OCI-LY3 (cell line): ENCODE data around the gene ISX.
A peak's percentile ranks its signal among the peaks of the same experiment; 100 is the strongest.
"Not testable (repeated sequence)": the region's sequence is repeated elsewhere in the genome, so short reads cannot be mapped to it uniquely, and the experiment has no call there.

Experiments used
- H2AFZ ChIP-seq: fragments of 200-600, 300-600 bp; shearing (Covaris generic); 2 replicates; pipeline ENCODE4 v1.6.0; 2014; ENCODE audit warnings: antibody characterized with exemption, low read depth, low read length
- H3K27ac ChIP-seq: fragments of 200-600, 300-600 bp; sonication (generic); 2 replicates; pipeline ENCODE4 v1.5.1; 2014; ENCODE audit warnings: mild to moderate bottlenecking, low read length, moderate library complexity, mixed read lengths
- H3K27me3 ChIP-seq: fragments of 200-600, 300-600 bp; sonication (generic); 2 replicates; pipeline ENCODE4 v1.6.1; 2014; ENCODE audit warnings: low read depth, low read length, mixed read lengths
- H3K36me3 ChIP-seq: fragments of 200-600, 300-600 bp; sonication (generic); replicated peaks from 2 replicates; pipeline ENCODE3; 2014; ENCODE audit warnings: low read depth, low read length, mixed read lengths
- H3K4me1 ChIP-seq: fragments of 300-600, 200-600 bp; sonication (generic); 2 replicates; pipeline ENCODE4 v1.6.1; 2014; ENCODE audit warnings: low read length, mixed read lengths
- H3K4me2 ChIP-seq: fragments of 200-600, 300-600 bp; sonication (generic); 2 replicates; pipeline ENCODE4 v1.6.1; 2014; ENCODE audit warnings: low read length, mixed read lengths
- H3K4me3 ChIP-seq: fragments of 300-600, 200-600 bp; sonication (generic); 2 replicates; pipeline ENCODE4 v1.5.1; 2014; ENCODE audit warnings: antibody characterized with exemption, mild to moderate bottlenecking, low read length, moderate library complexity
- H3K79me2 ChIP-seq: fragments of 300-600, 200-600 bp; shearing (Covaris generic); 2 replicates; pipeline ENCODE4 v1.6.1; 2014; ENCODE audit warnings: mild to moderate bottlenecking, low read length, mixed read lengths
- H3K9ac ChIP-seq: fragments of 300-600, 200-600 bp; shearing (Covaris generic); 2 replicates; pipeline ENCODE4 v1.6.0; 2014; ENCODE audit warnings: mild to moderate bottlenecking, low read length, moderate library complexity
- H3K9me3 ChIP-seq: fragments of 200-600, 300-600 bp; shearing (Covaris generic); 2 replicates; pipeline ENCODE4 v1.6.1; 2014; ENCODE audit warnings: low read length, mixed read lengths; ENCODE audit not compliant: insufficient read depth
- H4K20me1 ChIP-seq: fragments of 200-600, 300-600 bp; sonication (generic); 2 replicates; pipeline ENCODE4 v1.6.1; 2016; ENCODE audit warnings: low read length, mixed read lengths; ENCODE audit not compliant: insufficient read depth
- EZH2phosphoT487 ChIP-seq: fragments of 200-600 bp; shearing (Covaris generic); IDR thresholded peaks from 2 replicates; pipeline ENCODE4 v1.6.1; 2018; ENCODE audit warnings: antibody characterized with exemption, mixed run types, low read depth
- TF ChIP-seq, protein P1 (sequence below): fragments of 200-600, 300-600 bp; sonication (generic); IDR thresholded peaks from 2 replicates; pipeline ENCODE4 v1.5.1; 2014; ENCODE audit warnings: antibody characterized with exemption, low read length, low read depth

The ISX gene

DNA sequence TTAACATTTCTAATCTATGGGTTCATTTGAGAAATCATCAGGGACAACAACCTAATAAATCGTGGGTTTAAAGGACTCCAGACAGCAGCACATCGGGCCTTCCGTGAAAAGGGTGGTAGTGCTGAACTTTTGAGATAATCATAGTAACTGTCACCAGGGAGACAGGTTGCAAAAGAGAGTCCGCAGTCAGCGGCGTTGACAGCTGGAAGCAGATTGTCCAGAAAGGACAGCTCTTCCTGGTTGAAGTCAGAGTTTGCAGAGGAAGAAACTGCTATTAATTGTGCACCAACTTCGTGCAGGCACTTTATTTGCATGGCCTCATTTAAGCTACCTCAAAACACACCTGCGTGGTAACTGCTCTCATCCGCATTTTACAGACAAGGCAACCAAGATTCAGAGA lies 20.5 kb upstream of the ISX start:
- no peak for TF ChIP-seq EZH2phosphoT487
- TF ChIP-seq, protein P1, sequence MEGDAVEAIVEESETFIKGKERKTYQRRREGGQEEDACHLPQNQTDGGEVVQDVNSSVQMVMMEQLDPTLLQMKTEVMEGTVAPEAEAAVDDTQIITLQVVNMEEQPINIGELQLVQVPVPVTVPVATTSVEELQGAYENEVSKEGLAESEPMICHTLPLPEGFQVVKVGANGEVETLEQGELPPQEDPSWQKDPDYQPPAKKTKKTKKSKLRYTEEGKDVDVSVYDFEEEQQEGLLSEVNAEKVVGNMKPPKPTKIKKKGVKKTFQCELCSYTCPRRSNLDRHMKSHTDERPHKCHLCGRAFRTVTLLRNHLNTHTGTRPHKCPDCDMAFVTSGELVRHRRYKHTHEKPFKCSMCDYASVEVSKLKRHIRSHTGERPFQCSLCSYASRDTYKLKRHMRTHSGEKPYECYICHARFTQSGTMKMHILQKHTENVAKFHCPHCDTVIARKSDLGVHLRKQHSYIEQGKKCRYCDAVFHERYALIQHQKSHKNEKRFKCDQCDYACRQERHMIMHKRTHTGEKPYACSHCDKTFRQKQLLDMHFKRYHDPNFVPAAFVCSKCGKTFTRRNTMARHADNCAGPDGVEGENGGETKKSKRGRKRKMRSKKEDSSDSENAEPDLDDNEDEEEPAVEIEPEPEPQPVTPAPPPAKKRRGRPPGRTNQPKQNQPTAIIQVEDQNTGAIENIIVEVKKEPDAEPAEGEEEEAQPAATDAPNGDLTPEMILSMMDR: no peak
- Histone ChIP-seq H4K20me1 (no peaks in the 10 kb centered on the region), H3K9ac (no peak overlapping the region), H3K4me1 (peaks cover 18% of the 10 kb centered on the region; the same call in 1 of the 2 replicates), H3K27me3 (peaks cover 33% of the 10 kb centered on the region), H2AFZ (no peak overlapping the region), H3K9me3 (no peaks in the 10 kb centered on the region), H3K79me2 (no peaks in the 10 kb centered on the region), H3K27ac (no peak overlapping the region), H3K36me3 (peaks cover 3% of the 10 kb centered on the region), H3K4me2 (no peak overlapping the region), H3K4me3 (no peak overlapping the region)

DNA sequence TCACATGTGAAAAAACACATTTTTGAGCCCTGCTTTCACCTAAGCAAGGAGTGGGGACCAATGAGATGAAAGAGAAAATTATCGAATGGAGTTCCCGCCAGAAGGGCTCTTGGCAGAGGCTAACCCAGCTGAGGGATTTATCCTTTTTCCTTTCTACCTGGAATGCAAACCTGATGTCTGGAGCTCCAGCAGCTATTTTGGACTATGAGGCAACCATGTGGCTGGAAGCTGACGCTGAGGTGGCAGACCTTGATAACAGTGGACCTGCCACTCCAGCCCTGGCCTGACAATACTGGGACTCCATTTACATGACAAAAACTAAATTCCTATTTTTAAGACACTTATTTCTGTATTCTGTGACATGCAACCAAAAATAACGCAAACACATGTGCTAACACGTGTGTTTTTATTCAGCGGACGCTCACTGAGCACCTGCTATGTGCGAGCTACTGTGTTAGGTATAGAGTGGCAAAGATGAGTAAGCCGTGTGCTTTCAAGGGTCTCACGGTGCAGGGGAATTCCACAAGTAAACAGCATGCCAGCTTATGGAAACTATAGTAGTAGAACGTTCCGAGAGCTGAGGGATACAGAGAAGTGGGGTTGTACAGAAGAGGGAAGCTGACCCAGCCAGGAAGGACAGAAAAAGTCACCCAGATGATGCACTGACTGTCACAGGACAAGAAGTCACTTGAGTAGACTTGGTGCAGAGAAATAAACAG lies 19.1 kb upstream of the ISX start:
- Histone ChIP-seq H3K9me3 (no peaks in the 10 kb centered on the region), H3K36me3 (peaks cover 3% of the 10 kb centered on the region), H3K79me2 (no peaks in the 10 kb centered on the region), H3K4me3 (no peak overlapping the region), H3K9ac (no peak overlapping the region), H3K4me1 (peaks cover 19% of the 10 kb centered on the region; the same call in 1 of the 2 replicates), H3K27ac (no peak overlapping the region), H3K27me3 (peaks cover 33% of the 10 kb centered on the region), H4K20me1 (no peaks in the 10 kb centered on the region), H2AFZ (no peak overlapping the region), H3K4me2 (peak overlapping the region; percentile 5; the same call in 1 of the 2 replicates)
- TF ChIP-seq EZH2phosphoT487: no peak
- TF ChIP-seq, protein P1: no peak

DNA sequence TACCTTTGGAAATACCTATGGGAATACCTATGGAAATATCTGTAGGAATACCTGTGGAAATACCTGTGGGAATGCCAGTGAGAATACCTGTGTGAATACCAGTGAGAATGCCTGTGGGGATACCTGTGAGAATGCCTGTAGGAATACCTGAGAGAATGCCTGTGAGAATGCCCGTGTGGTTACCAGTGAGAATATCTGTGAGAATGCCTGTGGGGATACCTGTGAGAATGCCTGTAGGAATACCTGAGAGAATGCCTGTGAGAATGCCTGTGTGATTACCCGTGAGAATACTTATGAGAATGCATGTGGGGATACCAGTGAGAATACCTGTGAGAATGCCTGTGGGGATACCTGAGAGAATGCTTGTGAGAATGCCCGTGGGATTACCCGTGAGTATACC lies 15.9 kb upstream of the ISX start:
- not testable (repeated sequence) for H3K4me3 ChIP-seq, H3K27ac ChIP-seq, H2AFZ ChIP-seq, H3K9ac ChIP-seq, H3K9me3 ChIP-seq, H4K20me1 ChIP-seq, H3K4me2 ChIP-seq, H3K36me3 ChIP-seq, H3K79me2 ChIP-seq
- Histone ChIP-seq H3K27me3 (peaks cover 32% of the 10 kb centered on the region), H3K4me1 (peaks cover 12% of the 10 kb centered on the region; the same call in 1 of the 2 replicates)

DNA sequence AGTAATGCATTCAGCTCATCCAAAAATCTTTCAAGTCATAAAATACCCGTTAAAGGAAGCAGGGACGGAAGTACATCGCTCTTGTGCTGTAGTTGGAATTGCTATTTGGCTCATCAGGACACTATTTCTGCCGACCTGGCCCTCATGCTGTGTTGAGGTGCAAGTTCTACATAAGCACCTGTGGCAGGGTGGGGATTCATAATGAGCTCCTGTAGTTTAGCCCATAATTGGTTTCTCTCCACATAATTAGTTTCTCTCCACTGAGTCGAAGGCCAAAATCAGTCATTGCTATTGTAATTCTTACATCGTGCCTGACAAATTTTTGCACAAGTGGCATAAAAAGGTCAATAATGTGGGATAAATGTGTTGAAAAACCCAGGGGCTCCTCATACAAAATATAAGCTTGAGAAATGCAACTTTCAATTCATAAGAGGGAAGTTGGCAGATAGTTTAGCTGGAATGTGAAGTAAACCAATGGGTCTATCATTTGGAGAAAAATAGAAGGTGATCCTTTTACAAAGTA lies 14.9 kb upstream of the ISX start:
- no peak overlapping the region for H2AFZ ChIP-seq
- no peak overlapping the region for H3K4me3 ChIP-seq
- H3K79me2 ChIP-seq: no peaks in the 10 kb centered on the region
- no peaks in the 10 kb centered on the region for H4K20me1 ChIP-seq
- H3K4me1 ChIP-seq: peaks cover 12% of the 10 kb centered on the region; the same call in 1 of the 2 replicates
- H3K36me3 ChIP-seq: peaks cover 3% of the 10 kb centered on the region
- H3K9ac ChIP-seq: no peak overlapping the region
- H3K27me3 ChIP-seq: peaks cover 23% of the 10 kb centered on the region
- H3K9me3 ChIP-seq: no peaks in the 10 kb centered on the region
- TF ChIP-seq, protein P1: no peak
- TF ChIP-seq EZH2phosphoT487: no peak
- H3K4me2 ChIP-seq: no peak overlapping the region
- H3K27ac ChIP-seq: no peak overlapping the region
